DOHH2 (cell line): Measurements from ENCODE around the gene PPFIA1.

Source experiments
- H3F3A ChIP-seq: fragments of 200-600 bp; sonication (generic), shearing (Covaris generic); 2 replicates; pipeline ENCODE4 v1.6.0; 2016; ENCODE audit warnings: antibody characterized with exemption, mild to moderate bottlenecking; ENCODE audit not compliant: control insufficient read depth, insufficient read depth
- H3K27ac ChIP-seq: fragments of 200-600 bp; sonication (generic); 2 replicates; pipeline ENCODE4 v1.5.1; 2014; ENCODE audit warnings: low read depth, mild to moderate bottlenecking, low read length, moderate library complexity
- H3K27me3 ChIP-seq: fragments of 200-600 bp; sonication (generic); 2 replicates; pipeline ENCODE4 v1.6.1; 2014; ENCODE audit warnings: mild to moderate bottlenecking, low read length, mixed read lengths; ENCODE audit not compliant: control insufficient read depth
- H3K36me3 ChIP-seq: fragments of 200-600 bp; sonication (generic); 2 replicates; pipeline ENCODE4 v1.6.1; 2014; ENCODE audit warnings: mild to moderate bottlenecking, low read length, moderate library complexity, mixed read lengths; ENCODE audit not compliant: control insufficient read depth
- H3K4me1 ChIP-seq: fragments of 200-600 bp; sonication (generic); 2 replicates; pipeline ENCODE4 v1.6.1; 2014; ENCODE audit warnings: mild to moderate bottlenecking, low read length, mixed read lengths; ENCODE audit not compliant: control insufficient read depth
- H3K4me2 ChIP-seq: fragments of 200-600 bp; sonication (generic); 2 replicates; pipeline ENCODE4 v1.6.0; 2014; ENCODE audit warnings: mild to moderate bottlenecking, low read length, moderate library complexity
- H3K4me3 ChIP-seq: fragments of 200-600 bp; sonication (generic); 2 replicates; pipeline ENCODE4 v1.5.1; 2014; ENCODE audit warnings: mild to moderate bottlenecking, low read length, mixed read lengths
- H3K79me2 ChIP-seq: fragments of 200-600 bp; sonication (generic); 2 replicates; pipeline ENCODE4 v1.6.1; 2014; ENCODE audit warnings: mild to moderate bottlenecking, low read length, mixed read lengths; ENCODE audit not compliant: control insufficient read depth
- H3K9me2 ChIP-seq: fragments of 200-600 bp; sonication (generic); replicated peaks from 2 replicates; pipeline ENCODE4 v1.6.1; 2014; ENCODE audit warnings: mild to moderate bottlenecking, low read length, mixed read lengths; ENCODE audit not compliant: control insufficient read depth
- H3K9me3 ChIP-seq: fragments of 200-600 bp; sonication (generic); 2 replicates; pipeline ENCODE4 v1.6.1; 2014; ENCODE audit warnings: antibody characterized with exemption, low read length, mixed read lengths; ENCODE audit not compliant: control insufficient read depth, insufficient read depth
- H4K20me1 ChIP-seq: fragments of 200-600 bp; sonication (generic); 2 replicates; pipeline ENCODE4 v1.6.0; 2014; ENCODE audit warnings: low read depth, mild to moderate bottlenecking, antibody characterized with exemption, low read length, moderate library complexity; ENCODE audit not compliant: control insufficient read depth, insufficient read depth
- CTCF ChIP-seq: fragments of 200-600 bp; sonication (generic); IDR thresholded peaks from one replicate; pipeline ENCODE4 v1.5.1; 2014; ENCODE audit warnings: antibody characterized with exemption, mild to moderate bottlenecking, low read depth, low read length; ENCODE audit not compliant: poor library complexity, severe bottlenecking
- EZH2phosphoT487 ChIP-seq: fragments of 200-600 bp; sonication (generic); IDR thresholded peaks from 2 replicates; pipeline ENCODE4 v1.6.1; 2017; ENCODE audit warnings: borderline replicate concordance, mild to moderate bottlenecking, antibody characterized with exemption, low read length, moderate library complexity, mixed read lengths

The PPFIA1 gene

GRCh38 chr11:70233511-70233934, 37.0 kb upstream of the PPFIA1 start:
- TF ChIP-seq EZH2phosphoT487 = no peak
- no peak for TF ChIP-seq CTCF
- Histone ChIP-seq H3F3A (no peaks in the 10 kb centered on the region), H3K27ac (no peak overlapping the region), H3K9me3 (no peaks in the 10 kb centered on the region), H3K4me1 (no peaks in the 10 kb centered on the region), H3K4me3 (no peak overlapping the region), H3K36me3 (no peaks in the 10 kb centered on the region), H3K9me2 (no peaks in the 10 kb centered on the region), H3K79me2 (no peaks in the 10 kb centered on the region), H4K20me1 (no peaks in the 10 kb centered on the region), H3K4me2 (no peak overlapping the region), H3K27me3 (peaks cover 5% of the 10 kb centered on the region; the same call in 1 of the 2 replicates)

- Histone ChIP-seq H3F3A (no peaks in the 10 kb centered on the region), H3K9me3 (no peaks in the 10 kb centered on the region), H4K20me1 (no peaks in the 10 kb centered on the region), H3K4me2 (no peak overlapping the region), H3K4me1 (no peaks in the 10 kb centered on the region), H3K79me2 (no peaks in the 10 kb centered on the region), H3K36me3 (no peaks in the 10 kb centered on the region), H3K27ac (no peak overlapping the region), H3K4me3 (no peak overlapping the region), H3K27me3 (peaks cover 5% of the 10 kb centered on the region; the same call in 1 of the 2 replicates), H3K9me2 (no peaks in the 10 kb centered on the region)
- TF ChIP-seq EZH2phosphoT487 = no peak
- TF ChIP-seq CTCF = no peak
Measured at GRCh38 chr11:70233962-70234361, 36.5 kb upstream of the PPFIA1 start.

GRCh38 chr11:70240337-70240736, 30.2 kb upstream of the PPFIA1 start:
- H4K20me1 ChIP-seq = no peaks in the 10 kb centered on the region
- no peak overlapping the region for H3K27ac ChIP-seq
- no peaks in the 10 kb centered on the region; the same call in 1 of the 2 replicates for H3K27me3 ChIP-seq
- no peaks in the 10 kb centered on the region for H3K9me3 ChIP-seq
- no peaks in the 10 kb centered on the region for H3F3A ChIP-seq
- H3K4me1 ChIP-seq = no peaks in the 10 kb centered on the region
- H3K36me3 ChIP-seq = no peaks in the 10 kb centered on the region
- H3K9me2 ChIP-seq = no peaks in the 10 kb centered on the region
- no peak overlapping the region for H3K4me3 ChIP-seq
- TF ChIP-seq CTCF (no peak), EZH2phosphoT487 (no peak)
- no peaks in the 10 kb centered on the region for H3K79me2 ChIP-seq
- H3K4me2 ChIP-seq = no peak overlapping the region

- H3K4me1 ChIP-seq = no peaks in the 10 kb centered on the region
- no peaks in the 10 kb centered on the region for H3K36me3 ChIP-seq
- no peaks in the 10 kb centered on the region for H3K79me2 ChIP-seq
- H3K4me3 ChIP-seq = no peak overlapping the region
- H3K4me2 ChIP-seq = no peak overlapping the region
- no peaks in the 10 kb centered on the region; the same call in 1 of the 2 replicates for H3K27me3 ChIP-seq
- no peak overlapping the region for H3K27ac ChIP-seq
- no peaks in the 10 kb centered on the region for H4K20me1 ChIP-seq
- TF ChIP-seq CTCF (no peak), EZH2phosphoT487 (no peak)
- H3K9me3 ChIP-seq = no peaks in the 10 kb centered on the region
- H3K9me2 ChIP-seq = no peaks in the 10 kb centered on the region
- no peaks in the 10 kb centered on the region for H3F3A ChIP-seq
Measured at GRCh38 chr11:70241709-70242108, 28.8 kb upstream of the PPFIA1 start.
